Fibroblast of skin of abdomen (primary cell): ENCODE data around the gene SLC4A4. TPM values are rescaled to one million over a fixed set of nuclear protein-coding genes. Genes with fewer than 3 reads are reported as not detected.
A peak's percentile ranks its signal among the peaks of the same experiment; 100 is the strongest.

Experiments
- DNase-seq: peaks from one replicate; pipeline ENCODE4 v3.0.0-alpha.2; 2013
- polyA plus RNA-seq, 2 experiments: library from polyadenylated mRNA; unstranded; fragments of 120-200 nt; gene quantifications; one replicate each; pipeline ENCODE4 v1.2.1, GENCODE V29; 2013; ENCODE audit not compliant: insufficient read length in 2 of 2

SLC4A4 gene
- 2.0 TPM for polyA plus RNA-seq (2013, experiment 1 of 2; ENCODE audit: insufficient read length)
- polyA plus RNA-seq (2013, experiment 2 of 2; ENCODE audit: insufficient read length), result 2.2 TPM

DNA sequence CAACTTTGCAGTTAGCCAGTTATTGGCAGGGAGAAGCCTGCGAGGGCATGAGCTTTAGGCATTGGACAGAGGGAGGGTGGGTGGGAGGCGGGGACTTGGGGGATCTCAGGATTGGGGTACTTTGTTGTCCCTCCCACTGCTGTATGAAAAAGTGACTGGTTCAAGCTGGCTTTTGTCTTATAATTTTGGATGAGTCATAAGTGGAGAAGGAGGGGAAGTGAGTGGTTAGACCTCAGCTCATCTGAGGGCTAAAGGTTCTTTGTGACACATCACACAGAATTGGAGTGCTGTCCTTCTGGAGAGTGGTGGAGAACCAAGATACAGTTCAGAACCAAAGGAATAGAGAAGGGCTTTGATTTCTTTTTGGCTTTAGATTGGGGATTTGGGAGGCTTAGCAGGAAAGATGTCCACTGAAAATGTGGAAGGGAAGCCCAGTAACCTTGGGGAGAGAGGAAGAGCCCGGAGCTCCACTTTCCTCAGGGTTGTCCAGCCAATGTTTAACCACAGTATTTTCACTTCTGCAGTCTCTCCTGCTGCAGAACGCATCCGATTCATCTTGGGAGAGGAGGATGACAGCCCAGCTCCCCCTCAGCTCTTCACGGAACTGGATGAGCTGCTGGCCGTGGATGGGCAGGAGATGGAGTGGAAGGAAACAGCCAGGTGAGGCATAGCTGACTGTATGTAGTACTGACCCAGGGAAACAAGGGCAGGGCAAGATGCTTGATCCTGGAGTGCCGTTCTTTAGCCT is at the start of gene SLC4A4:
SLC4A4 (plus strand) TSS at position 175 of the 748 bp plus-strand sequence.
- peak; percentile 73 for DNase-seq

- peak; percentile 72 for DNase-seq
These were observed 48.7 kb upstream of the SLC4A4 start for GRCh38 chr4:71290074-71290473.

- DNase-seq, result no peak
These were observed 48.3 kb upstream of the SLC4A4 start for GRCh38 chr4:71290476-71290875.

GRCh38 chr4:71292228-71292627 is 46.6 kb upstream of the SLC4A4 start:
- DNase-seq, result no peak

- peak; percentile 72 for DNase-seq
These were observed 45.1 kb upstream of the SLC4A4 start for GRCh38 chr4:71293705-71294104.

GRCh38 chr4:71294301-71294700 is 44.5 kb upstream of the SLC4A4 start:
- DNase-seq, result no peak

DNA sequence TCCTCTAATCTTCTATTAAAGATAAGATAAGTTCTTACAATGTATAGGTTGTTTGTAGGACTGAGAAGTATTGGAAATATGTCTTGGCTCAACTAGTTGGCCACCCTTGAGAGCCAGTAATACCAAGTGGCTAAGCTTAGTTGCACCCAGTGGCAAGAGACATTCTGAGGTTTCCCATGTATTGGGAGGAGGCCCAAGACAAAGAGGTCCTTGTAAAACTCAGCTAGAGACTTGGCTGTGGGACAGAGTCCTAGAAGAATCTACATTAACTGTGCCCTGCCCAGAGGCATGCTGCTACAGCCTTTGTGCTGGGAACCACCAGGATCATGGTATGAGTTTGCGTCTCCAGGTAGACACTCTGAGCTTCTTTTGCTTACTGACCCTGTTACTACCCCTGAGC is 41.9 kb upstream of the SLC4A4 start:
- DNase-seq, result no peak

- no peak for DNase-seq
These were observed 38.5 kb upstream of the SLC4A4 start for GRCh38 chr4:71300362-71300761.

DNA sequence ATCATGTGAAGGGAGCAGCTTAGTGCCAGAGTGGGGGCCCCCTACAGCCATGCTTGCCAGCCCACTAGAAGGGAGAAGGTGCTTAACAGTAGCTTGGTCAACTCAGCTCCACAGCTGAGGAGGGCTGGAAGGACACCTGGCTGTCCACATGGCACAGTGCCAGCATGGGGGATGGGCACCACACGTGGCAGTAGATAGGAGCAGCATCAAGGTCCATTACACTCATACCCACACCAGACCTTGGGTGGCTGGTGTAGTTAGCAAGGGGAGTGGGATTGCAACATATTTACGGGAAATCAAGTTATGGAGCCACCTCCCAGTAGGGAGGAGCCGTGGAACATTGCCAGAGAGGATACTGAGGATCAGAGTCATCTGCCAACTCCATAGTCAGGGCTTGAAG is 37.9 kb upstream of the SLC4A4 start:
- no peak for DNase-seq

DNA sequence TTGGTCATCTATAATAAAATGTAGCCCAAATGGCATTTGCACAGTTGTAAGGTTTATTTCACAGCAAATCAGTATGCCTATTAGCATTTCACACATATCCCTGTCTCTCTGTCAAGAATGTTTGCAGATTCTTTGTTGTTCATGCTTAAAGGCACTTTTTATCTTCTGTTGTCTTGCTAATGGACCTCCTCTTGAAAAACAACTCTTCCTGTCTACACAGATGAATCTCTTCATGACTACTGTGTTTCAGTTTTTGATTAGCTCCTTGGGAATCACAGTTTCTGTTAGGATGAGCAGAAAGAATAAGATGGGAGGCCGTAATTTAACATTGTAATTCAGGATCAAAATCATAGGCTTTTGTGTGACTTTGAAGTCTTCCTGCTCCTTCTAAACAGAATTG is 35.5 kb upstream of the SLC4A4 start:
- DNase-seq, result no peak

DNA sequence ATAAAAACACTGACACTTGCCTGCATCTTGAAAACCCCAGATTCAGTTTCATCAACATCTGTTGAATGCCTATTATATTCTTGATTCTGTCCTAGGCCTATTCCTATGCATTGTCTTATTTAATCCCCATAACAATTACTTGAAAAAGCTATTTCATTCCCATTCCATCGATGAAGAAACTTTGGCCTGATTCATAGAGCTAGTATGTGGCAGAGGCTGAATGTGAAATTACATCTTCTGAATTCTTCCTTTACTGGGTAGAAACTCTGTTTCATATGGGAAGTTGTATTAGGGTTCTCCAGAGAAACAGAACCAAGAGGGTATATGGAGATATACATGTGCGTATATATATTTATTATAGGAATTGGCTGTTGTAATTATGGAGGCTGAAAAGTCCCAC is 35.0 kb upstream of the SLC4A4 start:
- peak; percentile 47 for DNase-seq

GRCh38 chr4:71304289-71304850 is 34.5 kb upstream of the SLC4A4 start:
- no peak for DNase-seq

GRCh38 chr4:71307729-71308128 is 31.1 kb upstream of the SLC4A4 start:
- DNase-seq, result no peak

DNA sequence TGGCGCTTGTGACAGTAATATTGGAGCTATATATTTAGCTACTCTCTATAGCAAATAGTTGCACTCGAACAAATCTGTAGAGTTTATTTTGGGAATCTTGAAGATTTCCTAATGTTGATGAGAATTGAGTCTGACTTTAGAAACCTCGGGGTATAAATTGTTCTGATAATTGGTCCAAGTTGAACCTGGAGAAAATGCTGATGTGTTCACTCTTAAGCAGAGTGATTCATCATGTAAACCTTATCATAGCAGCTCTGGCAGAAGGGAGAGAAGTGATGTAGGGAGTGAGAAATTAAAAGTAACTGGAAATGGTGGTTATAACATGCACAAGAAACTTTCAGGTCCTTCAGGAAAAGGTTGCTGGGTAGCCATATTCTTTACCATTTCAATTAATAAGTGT is 16.4 kb upstream of the SLC4A4 start:
- DNase-seq, result peak; percentile 23

- no peak for DNase-seq
These were observed 5.5 kb upstream of the SLC4A4 start for GRCh38 chr4:71333368-71333767.

GRCh38 chr4:71333960-71334359 is 4.9 kb upstream of the SLC4A4 start:
- DNase-seq, result no peak

DNA sequence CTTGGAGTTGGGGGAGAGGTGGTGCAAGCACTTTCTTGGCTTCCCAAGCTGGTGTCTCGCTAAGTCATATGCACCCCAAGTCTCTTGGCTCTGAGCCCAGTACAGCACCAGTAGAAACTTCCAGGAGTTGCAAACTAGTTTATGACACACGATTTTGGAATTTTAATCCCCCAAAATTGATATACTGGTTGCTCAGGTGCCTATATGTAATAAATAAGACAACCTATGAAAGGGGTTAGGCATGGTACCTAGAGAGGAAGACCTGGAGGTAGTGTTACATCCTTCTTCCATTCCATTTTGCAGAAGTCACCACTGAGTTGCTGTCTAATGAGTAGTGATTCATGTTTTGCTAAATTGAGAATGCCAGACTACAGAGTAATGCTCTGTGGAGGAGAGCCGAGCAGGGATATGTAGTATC is 4.3 kb upstream of the SLC4A4 start:
- DNase-seq, result peak; percentile 63

DNA sequence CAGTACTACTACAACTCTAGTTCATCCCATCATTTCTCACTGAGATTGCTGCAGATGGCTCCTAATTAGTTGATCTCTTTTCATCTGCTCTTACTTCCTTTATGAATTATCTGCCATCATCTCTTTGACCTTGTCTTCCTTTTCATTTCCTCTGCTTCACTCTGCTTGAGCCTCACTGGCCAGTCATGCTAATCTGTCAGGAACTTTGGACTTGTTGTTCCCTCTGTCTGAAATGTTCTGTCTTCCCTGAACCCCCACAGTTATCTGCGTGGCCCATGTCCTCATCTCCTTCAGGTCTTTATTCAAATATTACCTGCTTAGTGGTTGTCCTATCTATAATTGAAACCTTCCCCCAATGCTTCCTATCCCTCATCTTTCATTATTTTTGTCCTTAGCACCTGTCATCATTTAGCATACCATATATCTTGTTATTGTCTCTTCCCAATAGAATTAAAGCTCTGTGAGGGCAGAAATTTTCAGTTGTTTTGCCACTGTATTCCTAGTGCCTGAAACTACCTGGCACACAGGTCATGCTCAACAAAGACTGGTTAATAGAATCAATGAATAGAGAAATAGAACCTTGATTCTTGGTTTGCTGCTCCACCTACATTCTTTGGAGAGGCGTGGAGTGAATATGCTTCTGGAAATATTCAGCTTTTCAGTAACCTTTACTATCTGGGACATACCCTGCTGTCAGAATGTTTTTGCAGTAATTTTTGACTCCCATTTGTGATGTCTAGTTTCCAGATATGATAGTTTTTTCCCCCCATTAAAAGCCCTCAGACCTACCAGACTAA is 5.0 kb downstream of the SLC4A4 start:
- DNase-seq, result no peak

DNA sequence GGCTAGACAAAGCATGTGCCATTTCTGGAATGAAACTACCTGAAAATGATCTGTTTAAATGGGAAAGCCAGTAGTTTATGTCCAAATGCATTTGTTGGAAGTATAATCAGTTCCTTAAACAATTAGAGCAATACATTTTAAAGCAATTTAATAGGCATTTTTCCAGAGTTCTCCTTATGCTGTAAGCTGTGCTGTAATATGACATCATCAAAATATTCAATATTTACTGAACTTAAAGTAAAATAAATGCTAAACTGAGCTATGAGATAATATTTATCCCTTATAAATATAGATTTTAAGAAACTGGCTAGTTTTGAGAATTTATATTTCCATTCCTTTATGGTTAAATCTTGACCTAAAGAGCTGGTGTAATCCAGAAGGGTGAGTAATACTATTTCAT is 7.9 kb downstream of the SLC4A4 start:
- DNase-seq, result no peak

DNA sequence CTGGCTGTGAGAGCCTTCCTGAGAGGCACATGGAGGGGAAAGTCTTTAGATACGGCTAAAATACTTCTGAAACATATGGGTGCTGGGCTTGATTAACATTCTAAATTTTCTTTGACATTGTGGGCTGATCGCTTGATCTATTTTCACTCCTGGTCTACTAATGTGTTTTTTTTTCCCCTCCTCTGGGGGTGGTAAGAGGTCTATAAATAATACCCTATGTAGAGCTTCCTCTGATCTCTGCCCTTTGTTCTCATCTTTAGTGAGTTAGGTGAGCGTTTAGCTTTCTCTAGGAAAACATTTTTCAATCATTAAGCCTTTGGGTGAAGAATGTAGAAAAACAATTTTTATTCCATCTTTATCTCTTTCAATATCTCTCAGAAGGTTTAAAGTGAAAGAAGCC is 9.8 kb downstream of the SLC4A4 start:
- no peak for DNase-seq

DNA sequence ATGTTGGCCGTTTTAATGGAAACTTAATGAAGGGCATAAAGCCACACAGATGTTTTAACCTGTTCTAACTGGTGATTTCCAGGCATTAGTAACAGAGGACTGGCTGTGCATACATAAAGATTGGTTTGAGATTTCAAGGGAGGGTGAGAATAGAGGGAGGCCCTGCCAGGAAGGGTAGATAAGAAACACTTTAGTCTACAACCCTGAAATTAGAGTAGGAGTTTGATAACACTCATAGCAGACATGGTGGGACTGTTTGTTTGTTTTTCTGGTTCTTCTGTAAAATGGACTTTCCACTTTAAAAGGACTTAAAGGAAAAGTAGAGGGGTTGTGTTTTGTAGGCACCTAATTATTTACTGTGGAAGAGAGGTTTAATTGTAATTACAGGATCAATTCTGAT is 16.2 kb downstream of the SLC4A4 start:
- DNase-seq, result no peak

DNA sequence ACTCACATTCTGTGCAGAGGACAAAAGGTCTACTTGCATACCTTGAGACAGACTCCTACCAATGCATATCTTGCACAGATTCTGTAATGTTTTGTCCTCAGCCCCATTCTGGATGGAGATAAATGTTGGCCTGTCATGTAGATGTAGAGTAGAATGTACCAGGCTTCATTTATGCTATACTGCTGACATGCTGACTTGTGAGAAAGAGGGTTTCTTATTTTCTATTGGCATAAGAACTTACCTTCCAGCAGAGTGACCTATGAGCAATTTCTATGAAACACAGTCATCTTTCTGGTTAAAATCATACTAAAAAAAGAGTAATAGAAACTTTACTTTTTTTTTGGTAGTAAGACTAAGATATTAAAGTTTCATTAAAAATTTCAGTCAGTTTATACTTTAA is 17.2 kb downstream of the SLC4A4 start:
- no peak for DNase-seq

DNA sequence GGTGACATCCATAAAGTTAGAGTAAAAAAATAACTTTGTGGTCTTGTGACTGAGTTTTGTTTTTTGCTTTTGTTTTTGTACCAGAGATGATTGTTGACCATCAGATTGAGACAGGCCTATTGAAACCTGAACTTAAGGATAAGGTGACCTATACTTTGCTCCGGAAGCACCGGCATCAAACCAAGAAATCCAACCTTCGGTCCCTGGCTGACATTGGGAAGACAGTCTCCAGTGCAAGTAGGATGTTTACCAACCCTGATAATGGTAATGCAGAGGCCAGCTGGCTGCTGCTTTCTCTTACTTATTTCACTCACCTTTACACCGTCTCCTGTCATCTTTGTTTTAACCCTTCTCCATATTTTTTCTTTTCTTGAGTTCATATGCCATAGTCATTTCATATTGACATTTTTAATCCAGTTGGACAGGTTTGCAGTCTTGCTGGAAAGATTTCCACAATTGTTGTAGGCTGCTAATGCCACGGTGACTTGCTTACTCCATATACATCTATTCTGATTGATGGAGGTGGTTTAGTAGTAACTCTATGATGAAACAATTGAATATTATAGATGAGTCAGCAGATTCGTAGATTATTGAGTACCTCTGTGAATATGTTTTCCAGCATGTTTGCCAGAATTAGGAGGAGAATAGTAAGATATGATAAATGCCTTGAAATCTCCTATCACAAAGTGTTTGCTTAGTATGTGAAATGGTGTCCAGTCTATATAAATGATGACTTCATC is 18.3 kb downstream of the SLC4A4 start:
- DNase-seq, result no peak
